Endothelial cell of umbilical vein (primary cell): ENCODE measurements around the gene KRT83. TPM values are rescaled to one million over a fixed set of nuclear protein-coding genes. Genes with fewer than 3 reads are reported as not detected.

ENCODE experiments used
- BruUV-seq: library from RNA; stranded (reverse); fragments of 400-500 nt; replicated peaks from 2 replicates; lab custom pipeline; 2021; lab: Mats Ljungman, UMichigan
- CTCF ChIA-PET: fragments of 300-600, 350-600 bp; sonication (Branson Sonifier 250); formaldehyde crosslinking; loops from one replicate; lab custom pipeline; 2021; ENCODE audit warnings: antibody characterized with exemption, inconsistent platforms; lab: Charles Lee
- POLR2A ChIA-PET: fragments of 300-600, 350-600 bp; sonication (Branson Sonifier 250); formaldehyde crosslinking; loops from one replicate; lab custom pipeline; 2021; ENCODE audit warnings: antibody characterized with exemption, inconsistent platforms; lab: Charles Lee
- DNase-seq: peaks from one replicate; pipeline ENCODE4 v3.0.0-alpha.2; 2011; ENCODE audit warnings: low read depth, low spot score
- FAIRE-seq: peaks from 2 replicates; lab custom pipeline; 2011; peaks lifted over from hg19 to GRCh38; lab: Jason Lieb, UNC
- H2AFZ ChIP-seq: 2 replicates; pipeline ENCODE4 v1.6.0; 2012; ENCODE audit warnings: low read depth, low read length, control low read depth, inconsistent platforms
- H3K27ac ChIP-seq: 2 replicates; pipeline ENCODE4 v1.5.1; 2011; ENCODE audit warnings: low read depth, mild to moderate bottlenecking, control low read depth, low read length, moderate library complexity; ENCODE audit not compliant: insufficient read depth
- H3K27me3 ChIP-seq, 2 experiments: 2 replicates each; pipeline versions ENCODE4 v1.6.0 to v1.6.1; 2011; ENCODE audit warnings: low read length in 2 of 2, mixed read lengths in 1 of 2; ENCODE audit not compliant: control insufficient read depth in 2 of 2, insufficient read depth in 2 of 2
- H3K36me3 ChIP-seq, 2 experiments: 2 replicates in 1 of 2; 3 replicates in 1 of 2; pipeline ENCODE4 v1.5.1; 2011; ENCODE audit warnings: low read length in 2 of 2, mild to moderate bottlenecking in 1 of 2, moderate library complexity in 1 of 2; ENCODE audit not compliant: control insufficient read depth in 2 of 2, insufficient read depth in 2 of 2; ENCODE audit errors: extremely low read depth in 1 of 2
- H3K4me1 ChIP-seq: 3 replicates; pipeline ENCODE4 v1.5.1; 2011; ENCODE audit warnings: mild to moderate bottlenecking, low read length; ENCODE audit not compliant: control insufficient read depth, insufficient read depth; ENCODE audit errors: extremely low read depth
- H3K4me2 ChIP-seq: 2 replicates; pipeline ENCODE4 v1.6.1; 2011; ENCODE audit warnings: low read length, control low read depth, mixed read lengths; ENCODE audit not compliant: insufficient read depth
- H3K4me3 ChIP-seq, 3 experiments: fragments of 200-600 bp in 1 of 3; sonication (generic), shearing (Covaris generic) in 1 of 3; replicated peaks in 1 of 3; 2 replicates each; pipeline ENCODE4 v1.5.1; 2011 to 2016; ENCODE audit warnings: control low read depth in 3 of 3, low read length in 3 of 3, mild to moderate bottlenecking in 2 of 3, inconsistent platforms in 1 of 3, low read depth in 1 of 3, moderate library complexity in 1 of 3; ENCODE audit not compliant: insufficient read depth in 1 of 3
- H3K79me2 ChIP-seq: 2 replicates; pipeline ENCODE4 v1.6.0; 2012; ENCODE audit warnings: low read length, inconsistent platforms; ENCODE audit not compliant: control insufficient read depth, insufficient read depth
- H3K9ac ChIP-seq: replicated peaks from 2 replicates; pipeline ENCODE3; 2011; ENCODE audit warnings: low read length, control low read depth; ENCODE audit not compliant: insufficient read depth; ENCODE audit errors: extremely low read depth
- H3K9me1 ChIP-seq: replicated peaks from 3 replicates; pipeline ENCODE4 v1.6.0; 2011; ENCODE audit warnings: mild to moderate bottlenecking, low read length; ENCODE audit not compliant: control insufficient read depth, insufficient read depth; ENCODE audit errors: extremely low read depth
- H3K9me3 ChIP-seq: replicated peaks from 2 replicates; pipeline ENCODE4 v1.5.1; 2012; ENCODE audit warnings: low read length, inconsistent platforms; ENCODE audit not compliant: control insufficient read depth, insufficient read depth
- H4K20me1 ChIP-seq: replicated peaks from 2 replicates; pipeline ENCODE3; 2011; ENCODE audit warnings: mild to moderate bottlenecking, low read length; ENCODE audit not compliant: control insufficient read depth, insufficient read depth; ENCODE audit errors: extremely low read depth
- CTCF ChIP-seq, 2 donors: IDR thresholded peaks; 1 replicate in 1 of 2; 2 replicates in 1 of 2; pipeline ENCODE4 v1.5.1; 2011; ENCODE audit warnings: low read length in 2 of 2, mild to moderate bottlenecking in 2 of 2, moderate library complexity in 2 of 2, control low read depth in 1 of 2, inconsistent platforms in 1 of 2, low read depth in 1 of 2; ENCODE audit not compliant: insufficient read depth in 1 of 2; ENCODE audit errors: extremely low read depth in 1 of 2
- EZH2 ChIP-seq: IDR thresholded peaks from 2 replicates; pipeline ENCODE4 v1.6.1; 2012; ENCODE audit warnings: borderline replicate concordance, low read depth, mild to moderate bottlenecking, moderate library complexity, low read length, inconsistent platforms; ENCODE audit not compliant: severe bottlenecking
- FOS ChIP-seq: IDR thresholded peaks from 2 replicates; pipeline ENCODE4 v1.6.1; 2011; ENCODE audit warnings: mild to moderate bottlenecking, low read length, moderate library complexity, borderline replicate concordance; ENCODE audit not compliant: insufficient read depth
- GATA2 ChIP-seq: IDR thresholded peaks from 2 replicates; pipeline ENCODE4 v1.7.0; 2011; ENCODE audit warnings: low read depth, mild to moderate bottlenecking, moderate library complexity, mixed read lengths, low read length; ENCODE audit not compliant: insufficient read length, insufficient read depth
- JUN ChIP-seq: IDR thresholded peaks from 2 replicates; pipeline ENCODE4 v1.6.1; 2011; ENCODE audit warnings: borderline replicate concordance, low read depth; ENCODE audit not compliant: insufficient read length, insufficient read depth
- MAX ChIP-seq: IDR thresholded peaks from 2 replicates; pipeline ENCODE4 v1.6.1; 2011; ENCODE audit not compliant: insufficient read depth, insufficient read length
- MYC ChIP-seq: IDR thresholded peaks from one replicate; pipeline ENCODE4 v1.6.1; 2011; ENCODE audit warnings: mild to moderate bottlenecking, low read depth, low read length
- POLR2A ChIP-seq: IDR thresholded peaks from 2 replicates; pipeline ENCODE4 v1.6.1; 2012; ENCODE audit warnings: low read depth, mild to moderate bottlenecking, control low read depth, low read length
- POLR2AphosphoS5 ChIP-seq: IDR thresholded peaks from 2 replicates; pipeline ENCODE4 v1.6.1; 2012; ENCODE audit warnings: low read depth, mild to moderate bottlenecking, control low read depth, low read length, moderate library complexity; ENCODE audit not compliant: insufficient read depth
- dilution Hi-C: fragments of 300-500 bp; cut with MboI; formaldehyde crosslinking; loops from one replicate; pipeline ENCODE4 v1.15.0; 2019; ENCODE audit warnings: low sequenced_read_pairs; ENCODE audit not compliant: extremely low pct_ligation_motif_present
- intact Hi-C: fragments of 100-400 bp; cut with micrococcal nuclease; formaldehyde crosslinking; loops from one replicate; pipeline ENCODE4 v1.10.0; 2022
- polyA plus RNA-seq, 4 experiments: library from polyadenylated mRNA; depleted of rRNA in 3 of 4; stranded (reverse) in 3 of 4; unstranded in 1 of 4; fragments of >200 nt; gene quantifications; 2 replicates each; pipeline versions ENCODE4 v1.2.1 to v1.2.3, GENCODE V29; 2011 to 2012; ENCODE audit warnings: missing spikeins in 1 of 4
- total RNA-seq: library from RNA; stranded (reverse); gene quantifications from 2 replicates; pipeline ENCODE4 v1.2.3, GENCODE V29; 2021

The KRT83 gene
- total and polyA plus RNA-seq, 2 donors (not counting 3 experiments of a cell fraction or from before 2014, with no cell fraction given) = not detected

- no peak overlapping the region for H3K4me3 ChIP-seq
- no peak overlapping the region for H3K9ac ChIP-seq
- DNase-seq (no peak), FAIRE-seq (no peak)
- BruUV-seq = no TSS peak
- TF ChIP-seq JUN (no peak), CTCF (IDR thresholded peaks at IDR 0.05; ENCODE audit: extremely low read depth in 1 of 2, insufficient read depth in 1 of 2, low read depth in 1 of 2, low read length in 2 of 2) (no peak), MYC (no peak), EZH2 (no peak), MAX (no peak), POLR2AphosphoS5 (no peak), GATA2 (no peak), POLR2A (no peak), FOS (no peak)
- no peak overlapping the region for H2AFZ ChIP-seq
- H3K9me1 ChIP-seq = no peaks in the 10 kb centered on the region
- peaks cover 3% of the 10 kb centered on the region for H3K4me1 ChIP-seq
- intact Hi-C loops = no loop called here
- no peaks in the 10 kb centered on the region for H4K20me1 ChIP-seq
- ChIA-PET POLR2A (no interaction called here), CTCF (interaction anchor here (0.8 to 1.8 kb wide), 2 partner anchors 32 to 54 kb away, joined by 3 to 6 read pairs; no protein-coding TSS in a partner anchor)
- peaks cover 15 to 18% of the 10 kb centered on the region in 2 experiments for H3K27me3 ChIP-seq
- H3K9me3 ChIP-seq = no peaks in the 10 kb centered on the region
- no peak overlapping the region for H3K27ac ChIP-seq
- no peaks in the 10 kb centered on the region for H3K79me2 ChIP-seq
- no peaks in the 10 kb centered on the region for H3K36me3 ChIP-seq
- dilution Hi-C loops = no loop called here
- no peak overlapping the region for H3K4me2 ChIP-seq
Observed at GRCh38 chr12:52275686-52276085, 45.5 kb downstream of the KRT83 start.
